GM06990 (cell line): ENCODE data around the gene ATF6B.

Experiments used
- DNase-seq: peaks from one replicate; pipeline ENCODE4 v3.0.0-alpha.2; 2011; ENCODE audit not compliant: insufficient read length; ENCODE audit errors: extremely low read depth
- H3K27me3 ChIP-seq: replicated peaks from 2 replicates; pipeline ENCODE4 v1.6.0; 2011; ENCODE audit warnings: low read length; ENCODE audit not compliant: control insufficient read depth, insufficient read depth
- H3K36me3 ChIP-seq: 2 replicates; pipeline ENCODE4 v1.5.1; 2011; ENCODE audit warnings: low read length; ENCODE audit not compliant: control insufficient read depth, insufficient read depth
- H3K4me3 ChIP-seq: replicated peaks from 2 replicates; pipeline ENCODE4 v1.5.1; 2011; ENCODE audit warnings: low read depth, mild to moderate bottlenecking, control low read depth, low read length
- CTCF ChIP-seq: IDR thresholded peaks from 2 replicates; pipeline ENCODE4 v1.5.1; 2011; ENCODE audit warnings: low read length, control low read depth, mild to moderate bottlenecking, inconsistent platforms; ENCODE audit not compliant: insufficient read depth, poor library complexity, severe bottlenecking

The ATF6B gene

GRCh38 chr6:32086661-32087573 lies 41.1 kb downstream of the ATF6B start:
- DNase-seq, result peak; percentile 48
- no peak overlapping the region for H3K4me3 ChIP-seq
- peaks cover 4% of the 10 kb centered on the region for H3K27me3 ChIP-seq
- TF ChIP-seq CTCF, result no peak
- H3K36me3 ChIP-seq, result no peaks in the 10 kb centered on the region

- H3K4me3 ChIP-seq, result no peak overlapping the region
- H3K27me3 ChIP-seq, result peaks cover 4% of the 10 kb centered on the region
- H3K36me3 ChIP-seq, result no peaks in the 10 kb centered on the region
- no peak for DNase-seq
- TF ChIP-seq CTCF, result peak; percentile 16
Observed at GRCh38 chr6:32085759-32086459, 42.1 kb downstream of the ATF6B start.

DNA sequence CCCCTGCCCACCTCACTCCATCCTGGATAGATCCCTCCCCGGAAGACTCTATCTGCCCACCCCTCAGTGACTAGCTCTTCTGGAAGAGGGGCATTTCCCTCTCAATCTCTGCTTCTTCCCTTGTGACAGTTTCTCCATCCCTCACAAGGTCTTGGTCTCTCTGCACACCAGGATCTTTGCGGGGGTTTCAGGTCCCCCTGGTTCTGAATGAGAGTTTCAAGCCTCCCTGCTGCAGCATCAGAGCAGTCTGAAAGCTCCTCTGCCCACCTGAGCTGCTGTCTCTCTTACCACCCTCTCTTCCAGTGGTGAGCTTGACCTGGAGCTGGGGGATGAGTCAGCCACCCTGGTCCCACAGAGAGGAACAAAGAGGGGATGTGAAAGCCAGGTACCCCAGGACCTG lies 43.3 kb downstream of the ATF6B start:
- TF ChIP-seq CTCF, result no peak
- H3K4me3 ChIP-seq, result no peak overlapping the region
- no peak for DNase-seq
- H3K27me3 ChIP-seq, result peaks cover 4% of the 10 kb centered on the region
- H3K36me3 ChIP-seq, result no peaks in the 10 kb centered on the region

DNA sequence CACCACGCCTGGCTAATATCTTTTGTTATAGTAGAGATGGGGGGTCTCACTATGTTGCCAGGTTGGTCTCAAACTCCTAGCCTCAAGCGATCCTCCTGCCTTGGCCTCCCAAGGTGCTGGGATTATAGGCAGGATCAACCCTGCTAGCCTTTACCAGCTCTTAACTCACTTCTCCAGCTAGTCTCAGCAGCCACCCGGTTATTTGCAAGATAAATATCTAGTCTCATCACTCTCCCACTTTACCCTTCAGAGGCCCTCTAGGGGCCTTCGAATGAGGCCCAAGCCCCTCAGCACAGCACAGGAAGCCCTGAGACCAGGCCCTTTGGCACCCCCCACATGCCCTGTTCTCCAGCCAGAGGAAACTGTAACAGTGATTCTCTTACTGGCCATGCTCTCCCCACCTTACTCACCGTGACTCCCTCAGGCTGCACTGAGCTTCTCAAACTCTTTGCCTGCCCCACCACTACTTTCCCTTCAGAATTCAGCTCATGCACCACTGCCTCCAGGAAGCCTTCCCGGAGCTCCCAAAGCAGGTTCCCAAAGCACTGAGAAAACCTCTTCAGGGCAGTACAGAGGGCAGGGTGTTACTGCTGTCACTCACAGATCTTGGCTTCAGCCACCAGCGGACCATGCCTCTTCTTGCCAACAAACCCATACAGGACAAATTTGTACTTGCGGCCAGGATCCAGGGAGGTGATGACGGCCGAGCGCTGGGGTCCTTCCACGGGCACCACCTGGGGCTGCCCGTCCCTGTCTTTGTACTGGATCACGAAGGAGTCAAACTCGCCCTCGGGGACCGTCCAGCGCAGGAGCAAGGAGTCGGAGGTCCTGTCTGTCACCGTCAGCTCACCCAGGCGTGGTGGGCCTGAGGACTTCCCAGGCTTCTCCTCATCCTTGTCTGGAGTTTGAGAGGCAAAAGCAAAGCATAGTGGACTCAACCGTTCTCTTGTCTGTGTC lies 44.0 kb downstream of the ATF6B start:
- peaks cover 4% of the 10 kb centered on the region for H3K27me3 ChIP-seq
- no peak for TF ChIP-seq CTCF
- no peak overlapping the region for H3K4me3 ChIP-seq
- no peak for DNase-seq
- H3K36me3 ChIP-seq, result no peaks in the 10 kb centered on the region

DNA sequence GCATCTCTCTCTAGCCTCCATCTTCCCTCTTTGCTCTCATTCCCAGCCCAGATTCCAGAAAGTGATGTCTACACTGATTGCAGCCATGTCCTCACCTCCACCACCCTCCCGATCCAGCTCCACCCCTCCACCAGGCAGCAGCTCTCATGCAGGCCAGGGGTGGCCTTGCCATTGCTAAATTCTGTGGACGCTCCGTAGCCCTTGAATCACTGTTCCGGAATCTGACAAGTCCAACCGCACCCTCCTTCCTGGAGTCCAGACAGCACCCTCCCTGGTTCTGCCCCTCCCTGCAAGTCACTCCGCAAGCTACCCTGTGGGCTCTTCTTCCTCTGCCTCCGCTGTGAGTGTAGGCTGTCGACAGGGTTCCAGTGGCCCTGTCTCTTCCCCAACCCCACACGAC lies 45.1 kb downstream of the ATF6B start:
- no peaks in the 10 kb centered on the region for H3K36me3 ChIP-seq
- DNase-seq, result no peak
- H3K27me3 ChIP-seq, result peaks cover 3% of the 10 kb centered on the region
- H3K4me3 ChIP-seq, result no peak overlapping the region
- no peak for TF ChIP-seq CTCF
